ENCODE results near the gene OR2AG1. TPM values are rescaled to one million over a fixed set of nuclear protein-coding genes. Genes with fewer than 3 reads are reported as not detected.

The OR2AG1 gene
- polyA plus RNA-seq (2013, experiment 1 of 2; ENCODE audit: insufficient read length), result not detected
- polyA plus RNA-seq (2013, experiment 2 of 2; ENCODE audit: insufficient read length), result not detected

- no peak for DNase-seq
These were observed at the start of gene OR2AG1 for GRCh38 chr11:6782720-6783119. TSS of gene OR2AG1 (plus strand) at chr11:6783020. CDS start at chr11:6785038, 2,018 bp downstream.

DNA sequence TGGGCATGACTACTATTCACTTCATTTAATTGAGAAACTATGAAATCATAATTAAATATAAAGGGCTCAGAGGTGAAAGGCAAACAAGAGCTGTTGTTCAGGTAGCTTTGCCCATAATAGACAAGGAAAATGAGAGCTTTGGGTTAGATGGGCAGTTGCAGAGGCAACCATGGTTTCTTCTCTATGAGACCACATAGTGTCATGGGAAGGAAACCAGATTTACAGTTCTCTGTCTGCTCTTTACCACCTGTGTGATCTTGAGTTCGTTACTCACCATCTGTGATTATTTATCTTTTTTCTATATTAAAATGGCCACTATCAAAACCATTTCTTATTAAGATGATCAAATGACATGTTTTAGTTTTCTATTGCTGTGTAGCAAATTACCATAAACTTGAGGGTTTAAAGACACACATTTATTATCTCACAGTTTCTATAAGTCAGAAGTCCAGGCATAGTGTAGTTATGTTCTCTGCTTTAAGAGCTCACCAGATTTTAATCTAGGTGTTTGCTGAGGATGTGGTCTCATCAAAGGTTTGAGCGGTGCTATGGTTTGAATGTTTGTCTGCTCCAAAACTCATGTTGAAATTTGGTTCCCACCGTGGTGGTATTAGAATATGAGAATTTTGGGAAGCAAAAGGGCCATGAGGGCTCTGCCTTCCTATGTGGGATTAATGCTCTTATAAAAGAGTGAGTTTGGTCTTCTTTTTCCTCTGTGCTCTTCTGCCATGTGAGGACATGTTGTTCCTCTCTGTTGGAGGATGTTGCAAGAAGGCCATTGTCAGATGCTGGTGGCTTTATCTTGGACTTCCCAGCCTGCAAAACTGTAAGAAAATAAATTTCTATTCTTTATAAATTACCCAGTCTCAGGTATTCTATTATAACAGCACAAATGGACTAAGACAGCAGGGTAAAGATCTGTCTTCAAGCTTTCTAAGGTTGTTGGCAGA lies 49.2 kb upstream of the OR2AG1 start:
- no peak for DNase-seq

- no peak for DNase-seq
These were observed 48.2 kb upstream of the OR2AG1 start for GRCh38 chr11:6734616-6735015.

DNA sequence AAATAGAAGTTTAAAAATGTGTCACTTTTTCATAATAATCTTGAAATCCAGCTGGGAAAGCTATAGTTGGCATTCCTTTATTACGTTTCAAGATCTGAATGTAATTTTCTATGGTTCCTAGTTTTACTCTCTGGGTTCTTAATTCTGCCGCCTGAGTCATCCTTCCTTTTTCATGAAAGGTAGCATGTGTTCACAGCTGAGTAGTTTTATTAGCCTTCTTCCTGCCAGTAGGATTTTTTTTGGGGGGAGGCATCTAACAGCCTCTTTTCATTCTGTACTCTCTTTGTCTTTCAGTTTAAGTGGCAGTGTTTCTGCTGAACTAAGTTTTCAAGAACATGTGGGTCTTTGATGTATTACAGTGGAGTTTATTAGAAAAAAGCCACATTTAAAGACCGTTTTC lies 47.5 kb upstream of the OR2AG1 start:
- DNase-seq, result peak; percentile 27

DNA sequence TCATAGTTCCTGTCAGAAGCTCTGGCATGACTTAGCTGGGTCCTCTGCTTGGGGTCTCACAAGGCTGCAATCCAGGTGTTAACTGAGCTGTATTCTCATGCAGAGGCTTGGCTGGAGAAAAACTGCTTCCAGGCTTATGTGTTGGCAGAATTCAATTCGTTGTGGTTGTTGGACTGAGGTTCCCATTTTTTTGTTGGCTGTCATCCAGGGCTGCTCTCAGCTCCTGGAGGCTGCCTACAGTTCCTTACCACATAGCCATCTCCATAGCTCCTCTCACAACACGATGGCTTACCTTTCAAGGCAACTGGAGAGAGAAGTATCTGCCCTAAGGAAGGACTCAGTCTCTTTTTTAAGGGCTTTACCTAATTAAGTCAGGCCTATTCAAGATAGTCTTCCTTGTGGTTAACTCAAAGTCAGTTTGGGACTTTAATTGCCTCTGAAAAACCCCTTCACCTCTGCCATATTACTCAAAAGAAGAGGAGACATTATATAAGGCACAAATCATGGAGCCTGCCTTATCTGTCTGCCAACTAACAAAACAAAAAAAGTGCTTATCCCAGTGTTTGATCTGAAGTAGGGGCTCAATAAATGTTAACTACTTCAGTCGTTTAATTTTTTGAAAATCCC lies 46.2 kb upstream of the OR2AG1 start:
- peak; percentile 5 for DNase-seq

- peak; percentile 14 for DNase-seq
These were observed 44.9 kb upstream of the OR2AG1 start for GRCh38 chr11:6737872-6738466.

DNA sequence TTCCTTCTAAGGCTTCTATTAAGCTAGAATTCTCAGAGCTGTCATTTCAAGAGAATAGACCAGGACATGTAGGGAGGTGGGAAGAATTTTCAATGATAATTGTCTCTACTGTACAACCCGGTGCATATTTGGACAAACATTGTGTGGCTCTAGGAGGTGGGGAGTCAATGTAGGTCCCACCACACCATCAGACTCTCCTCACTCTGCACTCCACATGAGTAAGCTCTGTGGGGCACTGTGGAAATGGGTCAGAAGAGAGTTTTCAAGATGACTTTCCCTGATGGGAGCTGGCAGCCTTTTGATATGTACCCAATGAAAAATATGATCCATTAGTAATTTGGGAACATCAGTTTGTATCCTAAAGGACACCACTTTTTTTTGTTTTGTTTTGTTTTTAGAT lies 44.2 kb upstream of the OR2AG1 start:
- no peak for DNase-seq

GRCh38 chr11:6742260-6742659 lies 40.6 kb upstream of the OR2AG1 start:
- DNase-seq, result no peak

DNA sequence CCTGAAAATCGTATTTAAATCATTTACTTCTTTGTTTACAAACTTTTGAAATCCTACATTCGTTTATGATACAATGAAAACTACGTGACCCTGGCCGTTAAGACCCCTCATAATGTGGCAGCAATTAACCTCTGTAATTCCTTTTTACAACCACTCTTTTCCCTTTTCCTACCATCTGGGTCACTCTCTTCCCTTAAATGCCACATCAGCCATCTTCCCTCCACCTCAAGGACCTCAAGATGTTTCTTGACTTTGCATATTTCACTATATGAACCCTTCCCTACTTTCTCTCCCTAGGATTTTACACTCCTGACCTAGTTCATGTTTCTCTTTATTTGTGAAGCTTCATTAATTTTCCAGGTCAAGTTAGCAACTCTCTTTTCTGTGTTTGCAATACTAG lies 37.8 kb upstream of the OR2AG1 start:
- no peak for DNase-seq

- no peak for DNase-seq
These were observed 37.3 kb upstream of the OR2AG1 start for GRCh38 chr11:6745465-6746015.

GRCh38 chr11:6746086-6746618 lies 36.7 kb upstream of the OR2AG1 start:
- no peak for DNase-seq

DNA sequence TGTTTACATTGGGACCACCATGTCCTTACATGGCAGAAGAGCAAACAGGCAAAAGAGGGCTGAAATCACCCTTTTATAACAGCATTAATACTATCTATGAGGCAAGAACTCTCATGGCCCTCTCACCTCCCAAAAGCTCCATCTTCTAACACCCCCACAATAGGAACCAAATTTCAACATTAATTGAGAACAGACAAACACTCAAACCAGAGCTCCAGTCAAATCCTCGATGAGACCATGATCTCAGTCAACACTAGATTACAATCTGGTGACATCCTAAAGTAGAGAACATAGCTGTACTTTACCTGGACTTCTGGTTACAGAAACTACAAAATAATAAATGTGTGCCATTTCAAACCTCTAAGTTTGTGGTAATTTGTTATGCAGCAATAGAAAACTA lies 36.2 kb upstream of the OR2AG1 start:
- no peak for DNase-seq

GRCh38 chr11:6747097-6747668 lies 35.6 kb upstream of the OR2AG1 start:
- no peak for DNase-seq

GRCh38 chr11:6755303-6755952 lies 27.4 kb upstream of the OR2AG1 start:
- DNase-seq, result peak; percentile 18

GRCh38 chr11:6755953-6756347 lies 26.9 kb upstream of the OR2AG1 start:
- DNase-seq, result no peak

GRCh38 chr11:6757373-6757967 lies 25.4 kb upstream of the OR2AG1 start:
- peak; percentile 29 for DNase-seq

GRCh38 chr11:6771926-6772893 lies 10.6 kb upstream of the OR2AG1 start, which contains the start of gene OR2AG2:
TSS of gene OR2AG2 (minus strand) at chr11:6771976. CDS start at chr11:6768957, 3,019 bp downstream.
- no peak for DNase-seq

- DNase-seq, result no peak
These were observed 4.3 kb upstream of the OR2AG1 start for GRCh38 chr11:6778518-6778917.

GRCh38 chr11:6780829-6781228 lies 2.0 kb upstream of the OR2AG1 start:
- no peak for DNase-seq

DNA sequence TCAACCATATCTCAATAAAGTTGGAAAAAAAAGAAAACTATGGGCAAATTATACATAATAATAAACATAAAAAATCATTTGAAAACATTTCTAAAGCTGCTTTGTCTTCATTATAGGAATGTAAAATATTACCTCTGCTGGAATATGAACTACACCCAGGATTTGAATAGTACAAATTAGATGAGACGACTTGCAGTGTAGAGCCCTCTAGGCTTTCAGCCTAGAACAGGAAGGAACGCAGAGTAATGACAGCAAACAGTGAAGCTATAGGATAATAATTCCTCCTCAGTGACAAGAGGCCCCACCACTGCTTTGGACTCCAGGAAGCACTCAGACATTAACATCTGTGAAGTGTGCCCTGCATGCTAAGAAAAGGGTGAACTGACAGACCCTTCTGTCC lies 7.7 kb downstream of the OR2AG1 start:
- DNase-seq, result no peak
